Fibroblast of peridontal ligament (primary cell): ENCODE results near the gene LRCH3.
"Not testable (repeated sequence)": the region's sequence is repeated elsewhere in the genome, so short reads cannot be mapped to it uniquely, and the experiment has no call there.

Source experiments
- DNase-seq: peaks from one replicate; pipeline ENCODE4 v3.0.0-alpha.2; 2010; ENCODE audit errors: extremely low read depth

LRCH3 gene

DNA sequence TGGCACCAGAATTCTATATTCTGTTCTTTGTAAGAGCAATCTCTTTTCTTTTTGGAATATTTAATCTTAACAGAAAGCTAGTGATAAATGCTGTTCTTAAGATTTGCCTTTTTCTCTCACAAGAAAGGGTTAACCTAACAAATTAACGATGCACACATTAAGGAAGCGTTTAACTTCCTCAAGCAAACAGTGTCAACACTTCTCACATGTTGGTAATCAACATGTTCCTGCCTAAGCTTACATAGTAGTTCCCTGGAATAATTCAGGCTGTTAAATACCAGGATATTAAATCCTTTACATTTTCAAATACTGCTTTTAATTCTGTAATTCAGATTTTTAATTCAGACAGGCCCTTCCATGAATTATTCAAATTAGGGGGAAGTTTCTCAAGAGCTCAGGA lies 91.5 kb downstream of the LRCH3 start:
- no peak for DNase-seq

DNA sequence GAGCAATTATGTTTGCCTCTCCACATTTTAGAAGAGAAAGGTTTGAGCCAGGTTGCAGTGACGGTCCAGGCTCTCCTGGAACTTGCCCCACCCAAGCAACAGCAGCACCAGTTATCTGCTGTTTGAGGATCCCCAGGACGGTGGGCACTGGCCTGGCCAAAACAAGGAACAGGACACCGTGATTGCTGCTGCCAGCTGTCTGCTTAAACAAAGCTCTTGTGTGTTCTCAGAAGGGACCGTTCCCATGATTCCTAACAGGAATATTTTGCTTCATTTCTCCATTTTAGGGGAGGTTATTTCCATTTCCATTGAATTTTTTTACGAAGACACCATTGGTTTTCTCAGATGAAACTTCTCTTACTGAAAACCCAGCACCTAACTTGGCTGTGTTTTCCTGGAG lies 92.5 kb downstream of the LRCH3 start:
- no peak for DNase-seq

DNA sequence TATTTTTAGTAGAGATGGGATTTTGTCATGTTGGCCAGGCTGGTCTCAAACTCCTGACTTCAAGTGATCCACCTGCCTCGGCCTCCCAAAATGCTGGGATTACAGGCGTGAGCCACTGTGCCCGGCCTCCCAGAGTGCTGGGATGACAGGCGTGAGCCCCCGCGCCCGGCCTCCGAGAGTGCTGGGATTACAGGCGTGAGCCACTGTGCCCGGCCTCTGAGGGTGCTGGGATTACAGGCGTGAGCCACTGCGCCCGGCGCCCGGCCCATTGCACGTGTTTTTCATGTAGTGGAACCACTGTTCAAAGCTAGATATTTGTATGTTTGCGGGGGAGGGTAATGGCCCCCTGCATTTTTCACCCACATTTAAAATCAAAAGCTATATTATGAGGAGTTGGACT lies 93.3 kb downstream of the LRCH3 start:
- DNase-seq = not testable (repeated sequence)

DNA sequence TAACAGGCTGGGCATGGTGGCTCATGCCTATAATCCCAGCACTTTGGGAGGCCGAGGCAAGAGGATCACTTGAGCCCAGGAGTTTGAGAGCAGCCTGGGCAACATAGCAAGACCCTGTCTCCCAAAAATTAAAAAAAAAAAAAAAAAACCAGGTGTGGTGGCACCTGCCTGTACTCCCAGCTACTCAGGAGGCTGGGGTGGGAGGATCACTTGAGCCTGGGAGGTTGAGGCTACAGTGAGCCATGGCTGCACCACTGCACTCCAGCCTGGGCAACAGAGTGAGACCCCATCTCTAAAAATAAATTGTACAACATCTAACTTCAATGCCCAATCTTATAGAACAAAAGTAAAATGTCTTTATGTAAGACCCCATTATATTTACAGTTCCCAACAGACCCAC lies 95.0 kb downstream of the LRCH3 start:
- DNase-seq = not testable (repeated sequence)

DNA sequence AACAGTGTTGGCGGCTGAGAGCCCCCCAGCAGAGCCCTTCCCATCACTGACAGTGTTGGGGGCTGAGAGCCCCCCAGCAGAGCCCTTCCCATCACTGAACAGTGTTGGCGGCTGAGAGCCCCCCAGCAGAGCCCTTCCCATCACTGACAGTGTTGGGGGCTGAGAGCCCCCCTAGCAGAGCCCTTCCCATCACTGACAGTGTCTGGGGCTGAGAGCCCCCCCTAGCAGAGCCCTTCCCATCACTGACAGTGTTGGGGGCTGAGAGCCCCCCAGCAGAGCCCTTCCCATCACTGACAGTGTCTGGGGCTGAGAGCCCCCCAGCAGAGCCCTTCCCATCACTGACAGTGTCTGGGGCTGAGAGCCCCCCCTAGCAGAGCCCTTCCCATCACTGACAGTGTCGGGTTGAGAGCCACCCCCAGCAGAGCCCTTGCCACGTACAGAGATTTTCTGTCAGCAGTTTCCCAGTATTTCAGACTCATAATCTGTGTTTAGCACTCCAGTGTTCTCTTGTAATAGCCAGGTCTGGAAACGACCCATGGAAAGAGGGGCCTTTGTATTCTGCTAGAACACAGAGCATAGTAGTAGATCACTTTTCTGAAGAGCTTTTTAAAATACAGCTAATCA lies 96.5 kb downstream of the LRCH3 start:
- DNase-seq = not testable (repeated sequence)

DNA sequence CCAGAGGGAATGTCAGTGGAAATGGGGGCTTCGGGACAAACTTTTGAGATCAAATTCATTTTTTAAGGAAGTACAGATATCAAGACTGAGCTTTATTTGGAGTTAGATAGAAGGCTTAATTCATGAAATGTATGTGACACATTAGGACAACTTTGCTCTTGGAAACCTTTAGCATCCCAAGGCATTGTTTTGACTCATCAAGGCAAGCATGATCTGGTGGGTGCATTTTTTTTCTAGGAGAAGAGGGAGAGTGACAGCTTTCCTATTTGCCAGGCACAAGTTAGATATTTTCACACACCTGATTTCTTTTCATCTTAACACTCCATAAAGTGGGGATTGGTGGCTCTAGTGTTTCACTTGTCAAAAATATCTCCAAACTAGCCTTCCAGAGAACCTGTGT lies 97.5 kb downstream of the LRCH3 start:
- no peak for DNase-seq

DNA sequence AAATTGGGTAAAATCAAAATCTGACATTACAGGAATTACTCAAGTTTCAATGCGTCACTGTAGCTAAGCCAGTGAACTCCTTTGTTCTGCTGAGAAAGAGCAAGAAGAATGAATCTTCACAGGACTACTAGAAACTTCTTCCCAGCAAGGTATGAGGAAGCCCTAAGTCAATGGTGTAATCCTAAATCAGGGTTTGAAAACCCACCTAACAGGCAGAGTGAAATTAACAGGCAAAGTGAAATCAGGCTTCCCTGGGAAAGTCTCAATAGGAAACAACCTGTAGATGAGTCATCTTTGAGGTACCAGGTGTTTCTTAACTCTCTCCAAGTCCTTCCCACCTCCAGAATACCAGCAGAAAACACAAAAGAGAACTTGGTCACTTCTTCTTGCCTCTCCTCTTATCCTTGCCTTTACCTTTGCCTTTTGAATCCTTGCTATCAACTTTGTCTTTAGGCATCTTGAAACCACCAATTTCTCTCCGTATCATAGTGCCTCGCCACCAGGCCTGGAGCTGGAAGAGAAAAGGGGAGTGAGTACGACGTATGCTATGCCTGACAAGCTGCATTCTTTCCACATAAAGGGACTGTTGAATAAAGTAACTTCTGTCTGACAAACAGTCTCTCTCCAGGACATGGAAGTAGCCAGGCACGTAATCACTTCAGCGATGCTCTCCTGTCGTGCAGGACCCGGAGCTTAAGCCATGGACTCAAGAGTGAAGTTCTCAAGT lies 98.3 kb downstream of the LRCH3 start:
- no peak for DNase-seq

DNA sequence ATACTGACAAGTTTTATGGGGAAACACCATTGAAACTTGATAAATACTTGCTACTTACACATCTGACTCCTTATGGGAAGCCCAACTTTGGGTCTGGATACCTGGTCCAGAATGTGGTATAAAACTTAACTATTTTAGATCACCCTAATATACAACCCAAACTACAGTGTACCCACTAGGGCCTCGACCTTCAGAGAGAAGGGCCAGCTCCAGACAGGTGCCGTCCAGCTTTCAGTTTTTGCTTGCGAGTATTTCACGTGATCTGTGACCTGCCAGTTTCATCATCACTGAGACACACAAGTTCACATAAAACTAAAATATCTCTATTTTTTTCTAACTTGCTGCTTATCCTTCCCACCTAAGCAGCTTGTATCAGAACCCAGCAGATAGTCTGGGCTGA lies 99.6 kb downstream of the LRCH3 start:
- no peak for DNase-seq

DNA sequence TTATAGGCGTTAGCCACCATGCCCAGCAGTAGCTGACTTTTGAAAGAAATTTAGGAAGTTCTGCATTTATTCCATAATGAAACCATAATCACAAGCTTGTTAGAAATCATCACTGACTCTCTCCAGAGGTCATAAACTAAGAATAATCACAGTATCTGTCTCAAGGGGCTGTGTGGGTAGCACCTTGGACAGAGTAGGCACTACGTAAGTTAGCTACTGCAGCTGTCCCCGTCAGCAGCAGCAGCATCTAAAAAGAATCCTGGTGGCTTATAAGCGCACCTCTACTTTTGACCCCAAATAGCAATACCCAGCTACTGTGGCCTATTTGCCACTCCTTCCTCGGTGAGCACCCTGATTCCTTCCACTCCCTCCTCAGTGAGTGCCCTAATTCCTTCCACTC lies 101.1 kb downstream of the LRCH3 start:
- DNase-seq = no peak

DNA sequence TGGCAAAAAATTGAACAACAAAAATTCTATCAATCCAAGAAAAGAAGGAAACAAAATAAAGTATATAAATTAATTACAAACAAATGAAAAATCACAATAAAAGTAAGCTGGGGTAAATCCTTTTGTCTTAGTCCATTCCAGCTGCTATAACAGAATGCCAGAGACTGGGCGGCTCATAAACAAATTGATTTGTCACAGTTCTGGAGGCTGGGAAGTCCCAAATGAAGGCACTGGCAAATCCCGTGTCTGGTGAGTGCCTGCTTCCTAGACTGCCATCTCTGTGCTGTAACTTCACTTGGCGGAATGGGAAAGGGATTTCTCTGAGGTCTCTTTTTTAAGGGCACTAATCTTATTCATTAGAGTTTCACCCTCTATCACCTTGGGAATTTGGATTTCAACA lies 105.4 kb downstream of the LRCH3 start:
- no peak for DNase-seq

DNA sequence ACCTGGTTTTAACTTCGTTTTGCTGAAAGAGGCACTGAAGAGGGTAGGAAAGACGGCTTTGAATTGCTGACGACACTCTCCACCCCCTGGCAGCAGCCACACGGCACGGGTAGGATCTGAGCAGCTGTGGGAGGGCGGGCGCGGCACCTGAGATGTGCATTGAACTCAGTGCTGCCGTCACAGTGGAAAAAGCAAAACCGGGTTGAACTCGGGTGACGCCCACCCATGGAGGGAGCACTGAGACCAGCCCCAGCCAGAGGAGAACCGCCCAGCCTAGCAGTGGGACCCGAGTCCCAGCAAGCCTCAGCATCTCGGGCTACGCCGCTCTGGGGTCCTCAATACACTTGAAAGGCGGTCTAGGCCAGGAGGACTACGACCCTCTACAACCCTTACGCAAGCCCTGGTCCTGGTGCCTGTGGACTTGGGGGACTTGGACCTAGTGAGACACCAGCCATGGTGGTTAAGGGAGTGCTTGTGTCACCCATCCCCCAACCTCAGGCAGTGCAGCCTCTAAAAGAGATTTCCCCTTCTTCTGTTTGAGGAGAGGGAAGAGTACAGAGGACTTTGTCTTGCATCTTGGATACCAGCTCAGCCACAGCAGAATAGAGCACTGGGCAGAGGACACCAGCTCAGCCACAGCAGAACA lies 108.9 kb downstream of the LRCH3 start:
- no peak for DNase-seq

DNA sequence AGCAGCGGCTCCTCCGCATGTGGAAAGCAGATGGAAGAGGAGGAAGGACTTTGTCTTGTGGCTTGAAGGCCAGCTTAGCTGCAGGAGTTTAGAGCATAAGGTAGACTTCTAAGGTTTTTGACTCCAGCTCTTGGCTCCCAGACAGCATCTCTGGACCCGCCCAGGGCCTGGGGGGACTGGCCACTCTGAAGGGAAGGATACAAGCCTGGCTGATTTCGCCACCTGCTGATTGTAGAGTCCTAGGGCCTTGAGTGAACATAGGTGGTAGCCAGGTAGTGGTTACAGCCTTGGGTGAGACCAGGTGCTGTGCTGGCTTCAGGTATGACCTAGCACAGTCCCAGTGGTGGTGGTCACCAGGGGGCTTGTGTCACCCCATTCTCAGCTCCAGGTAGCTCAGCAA lies 110.6 kb downstream of the LRCH3 start:
- no peak for DNase-seq

DNA sequence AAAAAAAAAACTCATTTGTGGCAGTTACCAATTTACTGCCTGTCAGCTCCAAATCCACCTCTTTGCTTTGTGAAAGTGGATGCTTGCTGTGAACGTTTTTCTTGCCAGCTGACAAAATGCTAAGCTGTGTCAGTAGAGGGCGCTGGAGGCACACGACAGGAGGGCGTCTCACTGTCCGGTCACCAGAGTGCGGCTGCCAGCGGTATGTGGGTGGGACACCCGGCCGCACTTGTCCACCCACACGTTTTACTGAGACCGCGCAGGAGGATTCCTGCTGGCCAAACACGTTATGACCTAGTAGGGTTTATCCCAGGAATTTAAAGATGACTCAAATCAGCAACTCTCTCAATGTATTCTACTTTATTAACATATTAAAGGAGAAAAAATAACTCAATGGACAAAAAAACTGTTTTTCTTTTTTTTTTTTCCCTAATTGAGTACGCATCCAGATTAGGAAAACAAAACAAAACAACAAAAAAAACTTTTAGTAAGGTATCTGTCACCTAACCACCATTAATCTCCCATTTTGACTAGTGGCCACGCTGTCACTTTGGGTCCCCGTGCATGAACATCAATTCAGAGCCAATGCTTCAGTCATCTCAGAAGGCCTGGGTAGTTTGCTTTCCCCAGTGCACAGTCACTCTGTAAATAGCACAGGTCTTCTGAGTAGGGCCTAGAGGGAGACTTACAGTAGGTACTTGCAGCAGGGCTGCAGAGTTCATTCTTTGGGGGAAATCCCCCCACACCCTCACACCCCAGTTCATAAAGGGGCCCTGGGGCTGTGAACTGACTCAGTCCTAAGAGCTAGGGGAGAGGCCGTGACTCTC lies 115.2 kb downstream of the LRCH3 start:
- DNase-seq = peak; percentile 87

DNA sequence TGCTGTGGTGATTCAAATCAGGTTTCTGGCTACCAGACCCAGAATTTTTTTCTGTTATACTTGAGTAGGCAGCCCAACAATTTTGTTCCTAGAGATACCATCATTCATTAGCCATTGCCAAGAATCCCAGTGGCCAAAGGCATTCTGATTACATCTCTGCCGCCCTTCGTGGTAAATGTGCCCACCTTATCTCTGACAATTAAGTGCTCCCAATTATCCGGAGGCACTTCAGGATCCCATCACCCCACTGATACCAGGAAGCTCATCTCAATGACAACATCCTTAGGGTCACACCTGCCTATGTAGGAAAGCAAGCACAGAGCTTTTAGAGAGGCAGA lies 115.8 kb downstream of the LRCH3 start:
- DNase-seq = peak; percentile 7

DNA sequence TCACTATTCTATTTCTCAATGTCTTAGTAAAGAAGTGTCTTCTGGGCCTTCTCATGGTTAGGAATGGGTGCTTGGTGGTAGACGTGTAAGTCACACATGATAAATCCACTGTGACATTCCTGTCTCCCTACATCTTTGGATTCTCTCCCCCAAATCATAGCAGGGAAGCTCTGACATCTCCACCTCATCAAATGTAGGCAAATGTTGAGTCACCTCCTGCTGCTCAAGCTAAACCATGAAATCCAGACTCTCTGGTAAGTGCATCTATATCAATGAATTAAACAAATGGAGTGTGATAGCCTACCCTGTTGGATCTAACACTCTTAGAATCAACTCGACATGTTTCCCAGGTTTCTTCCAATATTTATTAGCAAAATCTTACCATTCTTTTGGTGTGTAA lies 116.1 kb downstream of the LRCH3 start:
- no peak for DNase-seq

DNA sequence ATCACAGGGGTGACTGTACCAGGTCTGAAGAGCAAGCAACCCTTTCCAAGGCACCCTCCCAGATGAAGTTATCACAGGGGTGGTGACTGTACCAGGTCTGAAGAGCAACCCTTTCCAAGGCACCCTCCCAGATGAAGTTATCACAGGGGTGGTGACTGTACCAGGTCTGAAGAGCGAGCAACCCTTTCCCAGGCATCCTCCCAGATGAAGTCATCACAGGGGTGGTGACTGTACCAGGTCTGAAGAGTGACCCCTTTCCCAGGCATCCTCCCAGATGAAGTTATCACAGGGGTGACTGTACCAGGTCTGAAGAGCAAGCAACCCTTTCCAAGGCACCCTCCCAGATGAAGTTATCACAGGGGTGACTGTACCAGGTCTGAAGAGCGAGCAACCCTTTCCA lies 117.5 kb downstream of the LRCH3 start:
- DNase-seq = not testable (repeated sequence)

DNA sequence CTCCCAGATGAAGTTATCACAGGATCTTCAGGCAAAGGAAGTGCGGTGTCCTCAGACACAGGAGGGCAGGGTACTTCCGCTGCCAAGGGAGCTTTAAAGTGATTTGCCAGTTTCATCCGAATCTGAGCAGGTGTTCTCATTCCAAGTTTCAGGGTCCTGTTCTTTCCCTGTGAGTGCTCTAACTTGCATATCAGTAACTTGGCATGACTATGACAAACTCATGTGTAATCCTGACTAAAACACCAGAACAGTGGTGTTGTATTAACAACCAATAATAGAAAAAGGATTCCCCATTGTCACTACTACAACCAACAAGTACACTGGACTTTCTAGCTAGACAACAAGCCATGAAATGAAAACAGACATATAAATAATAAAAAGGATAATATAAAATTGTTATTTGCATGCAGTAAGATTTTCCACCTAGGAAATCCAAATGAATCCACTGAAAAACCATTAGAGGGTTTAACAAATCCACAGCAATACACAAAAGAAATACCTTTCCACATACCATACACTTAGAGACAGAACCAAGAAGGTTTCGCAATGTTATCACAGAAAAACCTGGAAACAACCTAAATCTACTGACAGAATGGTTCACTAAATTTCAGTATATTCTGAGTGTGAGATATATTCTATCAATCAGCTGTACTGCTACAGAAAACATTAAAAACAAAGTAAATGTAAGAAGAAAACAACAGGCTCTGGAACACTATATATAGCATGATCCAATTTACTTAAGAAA lies 118.1 kb downstream of the LRCH3 start:
- DNase-seq = no peak

DNA sequence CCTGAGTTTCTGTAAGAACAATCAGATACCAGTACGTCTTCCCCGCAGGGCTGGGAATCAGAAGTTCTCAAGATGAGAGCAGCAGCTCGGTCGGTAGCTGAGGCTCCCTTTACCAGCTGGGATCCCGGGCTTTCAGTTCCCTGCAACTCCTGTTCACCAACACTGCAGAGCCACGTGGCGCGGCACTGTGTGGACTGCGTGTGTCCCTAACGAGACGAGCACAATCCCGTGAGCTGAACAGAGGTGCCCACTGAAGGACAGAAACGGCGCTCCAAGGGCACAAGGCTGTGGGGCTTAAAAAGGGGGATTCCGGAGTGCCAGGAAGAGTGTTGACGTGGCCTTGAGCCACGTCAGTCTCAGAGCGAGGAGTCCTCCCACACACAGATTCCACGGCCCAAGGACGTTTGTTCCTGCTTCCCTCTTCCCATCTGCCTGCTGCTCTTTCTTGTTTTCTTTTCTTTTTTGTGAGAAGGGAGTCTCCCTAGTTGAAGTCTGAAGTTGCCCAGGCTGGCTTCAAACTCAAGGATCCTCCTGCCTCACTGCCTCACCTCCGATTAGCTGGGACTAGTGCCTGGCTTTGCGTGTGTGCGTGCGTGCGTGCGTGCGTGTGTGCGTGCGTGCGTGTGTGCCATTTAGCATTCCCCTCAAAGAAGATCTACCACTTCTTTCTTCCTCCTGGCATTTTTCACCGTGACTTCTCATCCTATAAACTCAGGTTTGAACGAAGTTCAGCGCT lies 121.9 kb downstream of the LRCH3 start:
- no peak for DNase-seq

DNA sequence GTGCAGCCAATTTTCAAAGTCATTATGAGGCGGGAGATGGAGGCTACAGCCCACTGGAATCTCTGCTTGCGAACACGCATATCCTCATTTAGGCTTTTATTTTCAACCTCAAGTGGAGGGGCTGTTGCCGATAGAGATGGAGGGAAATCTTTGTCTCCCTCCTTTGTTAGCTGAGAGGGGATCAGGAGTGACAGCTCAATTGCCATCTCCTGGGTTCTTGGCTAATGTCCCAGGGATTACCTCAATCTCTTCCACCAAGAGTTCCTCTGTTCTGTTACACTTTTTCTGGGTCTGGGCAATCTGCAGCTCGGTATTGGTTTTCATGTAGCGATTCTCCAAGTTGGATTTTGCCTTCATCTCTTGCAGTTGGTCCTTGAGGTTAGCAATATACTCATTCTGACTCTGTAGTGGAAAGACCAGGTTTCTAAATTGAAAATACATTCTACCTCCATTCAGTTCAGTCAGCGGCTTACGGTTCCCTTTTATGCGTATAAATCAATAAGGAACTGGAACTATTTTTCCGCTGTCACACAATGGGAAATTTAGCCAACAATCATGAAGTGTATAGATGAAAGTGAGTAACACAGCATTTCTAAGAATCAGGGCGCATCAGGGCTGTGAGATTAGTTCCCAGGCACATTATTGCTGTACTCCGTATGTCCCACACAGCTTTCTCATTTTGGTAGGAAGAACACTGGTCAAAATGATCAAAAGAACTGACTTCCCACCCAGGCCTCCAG lies 122.8 kb downstream of the LRCH3 start:
- DNase-seq = no peak
